OCI-LY3 (cell line): ENCODE data around the gene PFDN1.

Experiments
- H2AFZ ChIP-seq: fragments of 200-600, 300-600 bp; shearing (Covaris generic); 2 replicates; pipeline ENCODE4 v1.6.0; 2014; ENCODE audit warnings: antibody characterized with exemption, low read depth, low read length
- H3K27ac ChIP-seq: fragments of 200-600, 300-600 bp; sonication (generic); 2 replicates; pipeline ENCODE4 v1.5.1; 2014; ENCODE audit warnings: mild to moderate bottlenecking, low read length, moderate library complexity, mixed read lengths
- H3K27me3 ChIP-seq: fragments of 200-600, 300-600 bp; sonication (generic); 2 replicates; pipeline ENCODE4 v1.6.1; 2014; ENCODE audit warnings: low read depth, low read length, mixed read lengths
- H3K36me3 ChIP-seq: fragments of 200-600, 300-600 bp; sonication (generic); replicated peaks from 2 replicates; pipeline ENCODE3; 2014; ENCODE audit warnings: low read depth, low read length, mixed read lengths
- H3K4me1 ChIP-seq: fragments of 300-600, 200-600 bp; sonication (generic); 2 replicates; pipeline ENCODE4 v1.6.1; 2014; ENCODE audit warnings: low read length, mixed read lengths
- H3K4me2 ChIP-seq: fragments of 200-600, 300-600 bp; sonication (generic); 2 replicates; pipeline ENCODE4 v1.6.1; 2014; ENCODE audit warnings: low read length, mixed read lengths
- H3K4me3 ChIP-seq: fragments of 300-600, 200-600 bp; sonication (generic); 2 replicates; pipeline ENCODE4 v1.5.1; 2014; ENCODE audit warnings: antibody characterized with exemption, mild to moderate bottlenecking, low read length, moderate library complexity
- H3K79me2 ChIP-seq: fragments of 300-600, 200-600 bp; shearing (Covaris generic); 2 replicates; pipeline ENCODE4 v1.6.1; 2014; ENCODE audit warnings: mild to moderate bottlenecking, low read length, mixed read lengths
- H3K9ac ChIP-seq: fragments of 300-600, 200-600 bp; shearing (Covaris generic); 2 replicates; pipeline ENCODE4 v1.6.0; 2014; ENCODE audit warnings: mild to moderate bottlenecking, low read length, moderate library complexity
- H3K9me3 ChIP-seq: fragments of 200-600, 300-600 bp; shearing (Covaris generic); 2 replicates; pipeline ENCODE4 v1.6.1; 2014; ENCODE audit warnings: low read length, mixed read lengths; ENCODE audit not compliant: insufficient read depth
- H4K20me1 ChIP-seq: fragments of 200-600, 300-600 bp; sonication (generic); 2 replicates; pipeline ENCODE4 v1.6.1; 2016; ENCODE audit warnings: low read length, mixed read lengths; ENCODE audit not compliant: insufficient read depth
- CTCF ChIP-seq: fragments of 200-600, 300-600 bp; sonication (generic); IDR thresholded peaks from 2 replicates; pipeline ENCODE4 v1.5.1; 2014; ENCODE audit warnings: antibody characterized with exemption, low read length, low read depth
- EZH2phosphoT487 ChIP-seq: fragments of 200-600 bp; shearing (Covaris generic); IDR thresholded peaks from 2 replicates; pipeline ENCODE4 v1.6.1; 2018; ENCODE audit warnings: antibody characterized with exemption, mixed run types, low read depth

Gene PFDN1

GRCh38 chr5:140262221-140262620 is 40.7 kb downstream of the PFDN1 start:
- peaks cover 5% of the 10 kb centered on the region; the same call in 1 of the 2 replicates for H3K4me1 ChIP-seq
- TF ChIP-seq EZH2phosphoT487: no peak
- TF ChIP-seq CTCF: no peak
- no peaks in the 10 kb centered on the region for H3K36me3 ChIP-seq
- 0 out of 2 replicates have a peak, but pooled peaks cover 5% of the 10 kb centered on the region for H3K79me2 ChIP-seq
- H4K20me1 ChIP-seq: peaks cover 6% of the 10 kb centered on the region
- no peak overlapping the region for H3K4me2 ChIP-seq
- no peaks in the 10 kb centered on the region for H3K27me3 ChIP-seq
- H2AFZ ChIP-seq: no peak overlapping the region
- no peaks in the 10 kb centered on the region for H3K9me3 ChIP-seq
- H3K27ac ChIP-seq: no peak overlapping the region
- H3K9ac ChIP-seq: no peak overlapping the region
- H3K4me3 ChIP-seq: no peak overlapping the region

GRCh38 chr5:140261403-140262171 is 41.3 kb downstream of the PFDN1 start:
- Histone ChIP-seq H3K36me3 (no peaks in the 10 kb centered on the region), H3K27me3 (no peaks in the 10 kb centered on the region), H3K4me3 (no peak overlapping the region), H4K20me1 (peaks cover 6% of the 10 kb centered on the region), H3K4me1 (peaks cover 5% of the 10 kb centered on the region; the same call in 1 of the 2 replicates), H2AFZ (no peak overlapping the region), H3K79me2 (0 out of 2 replicates have a peak, but pooled peaks cover 5% of the 10 kb centered on the region), H3K9me3 (no peaks in the 10 kb centered on the region), H3K27ac (no peak overlapping the region), H3K4me2 (no peak overlapping the region), H3K9ac (no peak overlapping the region)
- TF ChIP-seq EZH2phosphoT487 (no peak), CTCF (no peak)

GRCh38 chr5:140260089-140260656 is 42.7 kb downstream of the PFDN1 start:
- Histone ChIP-seq H3K9me3 (no peaks in the 10 kb centered on the region), H3K9ac (no peak overlapping the region), H2AFZ (no peak overlapping the region), H4K20me1 (no peaks in the 10 kb centered on the region; the same call in 1 of the 2 replicates), H3K27me3 (no peaks in the 10 kb centered on the region), H3K36me3 (no peaks in the 10 kb centered on the region), H3K79me2 (no peaks in the 10 kb centered on the region), H3K4me1 (no peaks in the 10 kb centered on the region), H3K4me3 (no peak overlapping the region), H3K27ac (no peak overlapping the region), H3K4me2 (no peak overlapping the region)
- TF ChIP-seq EZH2phosphoT487 (no peak), CTCF (no peak)

GRCh38 chr5:140259500-140259899 is 43.4 kb downstream of the PFDN1 start:
- H2AFZ ChIP-seq: no peak overlapping the region
- TF ChIP-seq EZH2phosphoT487: no peak
- no peak for TF ChIP-seq CTCF
- H3K36me3 ChIP-seq: no peaks in the 10 kb centered on the region
- no peak overlapping the region for H3K9ac ChIP-seq
- no peaks in the 10 kb centered on the region for H3K79me2 ChIP-seq
- H3K27me3 ChIP-seq: no peaks in the 10 kb centered on the region
- H3K9me3 ChIP-seq: no peaks in the 10 kb centered on the region
- no peak overlapping the region for H3K4me2 ChIP-seq
- no peak overlapping the region for H3K27ac ChIP-seq
- H3K4me1 ChIP-seq: no peaks in the 10 kb centered on the region
- no peak overlapping the region for H3K4me3 ChIP-seq
- no peaks in the 10 kb centered on the region; the same call in 1 of the 2 replicates for H4K20me1 ChIP-seq
